GM23338 (cell line): ENCODE data around the gene MTA3. TPM values are rescaled to one million over a fixed set of nuclear protein-coding genes. Genes with fewer than 3 reads are reported as not detected.

ENCODE experiments used
- ATAC-seq: fragments of 200-7000 bp; cut with Tn5 transposase; 3 replicates; pipeline ENCODE4 v1.9.1; 2020
- DNase-seq: peaks from one replicate; pipeline ENCODE4 v3.0.0-alpha.2; 2015; ENCODE audit warnings: low spot score
- H2AFZ ChIP-seq: fragments of 200-600 bp; sonication (generic); 2 replicates; pipeline ENCODE4 v1.8.0; 2016; ENCODE audit warnings: antibody characterized with exemption, mild to moderate bottlenecking, moderate library complexity
- H3F3A ChIP-seq: fragments of 200-600 bp; sonication (generic); replicated peaks from 2 replicates; pipeline ENCODE4 v1.8.0; 2017; ENCODE audit warnings: antibody characterized with exemption, mixed run types, low read depth
- H3K27ac ChIP-seq: fragments of 200-600 bp; sonication (generic); 2 replicates; pipeline ENCODE4 v1.6.1; 2016; ENCODE audit warnings: low read depth
- H3K27me3 ChIP-seq: fragments of 200-600 bp; sonication (generic); 2 replicates; pipeline ENCODE4 v1.8.0; 2016; ENCODE audit warnings: mild to moderate bottlenecking, mixed run types, moderate library complexity; ENCODE audit not compliant: insufficient read depth
- H3K36me3 ChIP-seq: fragments of 200-600 bp; sonication (generic); 2 replicates; pipeline ENCODE4 v1.8.0; 2016; ENCODE audit warnings: mild to moderate bottlenecking; ENCODE audit not compliant: insufficient read depth
- H3K4me1 ChIP-seq: fragments of 200-600 bp; sonication (generic); 2 replicates; pipeline ENCODE4 v1.8.0; 2016; ENCODE audit warnings: mild to moderate bottlenecking, moderate library complexity; ENCODE audit not compliant: insufficient read depth
- H3K4me2 ChIP-seq: fragments of 200-600 bp; sonication (generic); 2 replicates; pipeline ENCODE4 v1.7.1; 2017; ENCODE audit warnings: mixed run types
- H3K4me3 ChIP-seq: fragments of 200-600 bp; sonication (generic); 2 replicates; pipeline ENCODE4 v1.6.1; 2016; ENCODE audit warnings: mixed run types
- H3K79me2 ChIP-seq: fragments of 200-600 bp; sonication (generic); replicated peaks from 2 replicates; pipeline ENCODE4 v1.8.0; 2017; ENCODE audit warnings: mild to moderate bottlenecking; ENCODE audit not compliant: insufficient read depth
- H3K9me2 ChIP-seq: fragments of 200-600 bp; sonication (generic); 2 replicates; pipeline ENCODE4 v1.8.0; 2017; ENCODE audit not compliant: insufficient read depth
- H4K20me1 ChIP-seq: fragments of 200-600 bp; sonication (generic); replicated peaks from 2 replicates; pipeline ENCODE4 v1.8.0; 2017; ENCODE audit warnings: mild to moderate bottlenecking; ENCODE audit not compliant: insufficient read depth
- H3K27ac Mint-ChIP-seq: 2 replicates; pipeline ENCODE4 v1.8.0; 2020; ENCODE audit warnings: inconsistent platforms, mild to moderate bottlenecking, moderate library complexity, mixed read lengths
- H3K27me3 Mint-ChIP-seq: 3 replicates; pipeline ENCODE4 v1.8.0; 2022; ENCODE audit warnings: low read depth, mild to moderate bottlenecking, moderate library complexity, mixed read lengths, inconsistent platforms; ENCODE audit not compliant: insufficient read depth, poor library complexity
- H3K36me3 Mint-ChIP-seq: 3 replicates; pipeline ENCODE4 v1.8.0; 2021; ENCODE audit warnings: low read depth, mild to moderate bottlenecking, inconsistent platforms, moderate library complexity, mixed read lengths
- H3K4me1 Mint-ChIP-seq: 3 replicates; pipeline ENCODE4 v1.8.0; 2020; ENCODE audit warnings: mild to moderate bottlenecking, inconsistent platforms, mixed read lengths
- H3K4me3 Mint-ChIP-seq: 3 replicates; pipeline ENCODE4 v1.8.0; 2021; ENCODE audit warnings: moderate library complexity, mild to moderate bottlenecking, inconsistent platforms, mixed read lengths
- H3K9me3 Mint-ChIP-seq: 3 replicates; pipeline ENCODE4 v1.8.0; 2020; ENCODE audit warnings: moderate library complexity, mild to moderate bottlenecking, inconsistent platforms, mixed read lengths
- CREB1 ChIP-seq: fragments of 250-450 bp; sonication (Bioruptor Pico); IDR thresholded peaks from 2 replicates; pipeline ENCODE4 v1.5.0; 2020; ENCODE audit warnings: low read depth, mild to moderate bottlenecking, moderate library complexity
- CTCF ChIP-seq, 2 experiments: fragments of 200-600 bp in 1 of 2; sonication (generic) in 1 of 2; conservative IDR thresholded peaks; 2 replicates each; pipeline versions ENCODE4 v1.5.1 to v1.6.1; 2016 to 2017; ENCODE audit warnings: antibody characterized with exemption in 2 of 2, low read depth in 2 of 2, mild to moderate bottlenecking in 2 of 2, moderate library complexity in 1 of 2
- EZH2 ChIP-seq: fragments of 200-600 bp; sonication (generic); IDR thresholded peaks from one replicate; pipeline ENCODE4 v1.8.0; 2017; ENCODE audit warnings: antibody characterized with exemption, mild to moderate bottlenecking, low read depth; ENCODE audit not compliant: unreplicated experiment
- JUNB ChIP-seq: IDR thresholded peaks from one replicate; pipeline ENCODE4 v1.6.1; 2016; ENCODE audit warnings: antibody characterized with exemption; ENCODE audit not compliant: unreplicated experiment
- NANOG ChIP-seq: IDR thresholded peaks from 2 replicates; pipeline ENCODE4 v1.6.1; 2016; ENCODE audit warnings: antibody characterized with exemption, borderline replicate concordance
- POLR2AphosphoS5 ChIP-seq: IDR thresholded peaks from 2 replicates; pipeline ENCODE4 v1.6.1; 2016; ENCODE audit warnings: antibody characterized with exemption, low read depth
- STAT1 ChIP-seq: IDR thresholded peaks from one replicate; pipeline ENCODE4 v1.6.1; 2016; ENCODE audit warnings: antibody characterized with exemption; ENCODE audit not compliant: unreplicated experiment
- ZNF114 ChIP-seq: fragments of 250-450 bp; sonication (Bioruptor Pico); IDR thresholded peaks from 2 replicates; pipeline ENCODE4 v1.5.0; 2020; ENCODE audit warnings: mild to moderate bottlenecking, moderate library complexity
- ZNF462 ChIP-seq: fragments of 250-450 bp; sonication (Bioruptor Pico); IDR thresholded peaks from 2 replicates; pipeline ENCODE4 v1.5.0; 2020; ENCODE audit warnings: mild to moderate bottlenecking, moderate library complexity
- polyA plus RNA-seq: library from polyadenylated mRNA; unstranded; fragments of >200 nt; fragmentation: Nextera tagmentation; extraction: Ambion mirVana; gene quantifications from 2 replicates; pipeline ENCODE4 v1.2.1, GENCODE V29; 2016
- total RNA-seq: library from RNA; depleted of rRNA; stranded (reverse); fragments of >200 nt; shearing (Covaris generic); gene quantifications from 2 replicates; pipeline ENCODE4 v1.2.3, GENCODE V29; 2014

MTA3 gene
- total and polyA plus RNA-seq, 2 experiments from 2014 or later = 162 to 208 TPM

DNA sequence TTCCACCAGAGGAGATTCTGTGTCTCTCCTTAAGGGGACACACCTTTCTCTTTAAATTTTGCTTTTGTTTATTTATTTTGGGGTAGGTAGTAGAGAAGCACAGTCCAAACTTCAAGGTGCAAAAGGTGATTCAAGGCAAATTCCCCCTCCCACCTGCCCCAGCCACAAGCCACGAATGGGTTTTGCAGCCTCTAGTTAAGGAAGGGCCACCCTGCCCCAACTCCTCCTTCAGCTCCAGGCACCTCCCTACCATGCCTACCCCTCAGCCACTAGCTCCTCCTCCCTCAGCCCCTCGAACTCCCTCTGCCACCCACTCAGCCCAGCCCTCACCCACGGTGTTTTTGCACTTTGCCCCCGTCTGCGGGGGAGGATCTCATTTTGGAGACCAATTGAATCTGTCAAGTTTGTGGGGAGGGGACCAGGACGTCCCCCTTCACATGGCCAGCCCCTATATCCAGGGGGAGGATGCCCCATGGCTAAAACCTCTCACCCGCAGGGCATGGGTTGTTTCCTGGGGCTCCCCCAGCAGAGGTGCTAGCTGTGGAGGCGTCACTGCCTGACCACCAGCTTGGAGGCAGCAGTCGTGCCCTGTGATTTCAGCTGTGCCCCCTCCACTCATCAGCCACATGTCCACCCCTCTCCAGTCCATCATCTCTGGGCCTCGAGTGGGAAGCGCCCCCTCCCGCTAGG, 219.5 kb downstream of the MTA3 start (continued):
- no peak for TF ChIP-seq ZNF114 (CRISPR knock-in tag)
- no peak for TF ChIP-seq EZH2
- TF ChIP-seq STAT1 = no peak
- TF ChIP-seq POLR2AphosphoS5 = no peak

- Histone ChIP-seq H3K4me2 (no peak overlapping the region), H3K4me1 (peaks cover 4% of the 10 kb centered on the region; the same call in 1 of the 2 replicates), H3K27ac (no peak overlapping the region), H3K9me2 (0 out of 2 replicates have a peak, but pooled peaks cover 3% of the 10 kb centered on the region), H3K27me3 (peaks cover 25% of the 10 kb centered on the region), H3K79me2 (no peaks in the 10 kb centered on the region), H4K20me1 (no peaks in the 10 kb centered on the region), H3F3A (peaks cover 4% of the 10 kb centered on the region; the same call in 1 of the 2 replicates), H3K36me3 (no peaks in the 10 kb centered on the region), H3K4me3 (no peak overlapping the region), H2AFZ (no peak overlapping the region)
- TF ChIP-seq CREB1 (CRISPR knock-in tag) (no peak), CTCF (conservative IDR thresholded peaks at IDR 0.05; ENCODE audit: low read depth in 2 of 2) (no peak), JUNB (no peak)
- H3K36me3 Mint-ChIP-seq = no peaks in the 10 kb centered on the region; the same call in 2 of the 3 replicates
- H3K27ac Mint-ChIP-seq = no peak overlapping the region
- no peaks in the 10 kb centered on the region; the same call in 2 of the 3 replicates for H3K9me3 Mint-ChIP-seq
- peaks cover 26% of the 10 kb centered on the region for H3K27me3 Mint-ChIP-seq
- H3K4me3 Mint-ChIP-seq = no peak overlapping the region
- H3K4me1 Mint-ChIP-seq = peaks cover 16% of the 10 kb centered on the region
- no peak for ATAC-seq
- no peak for DNase-seq
Observed at GRCh38 chr2:42788478-42788793, 220.0 kb downstream of the MTA3 start.

- no peaks in the 10 kb centered on the region for H3K36me3 ChIP-seq
- H3K9me2 ChIP-seq = 0 out of 2 replicates have a peak, but pooled peaks cover 3% of the 10 kb centered on the region
- H3K4me2 ChIP-seq = no peak overlapping the region
- peaks cover 21% of the 10 kb centered on the region for H3K4me1 Mint-ChIP-seq
- H3K36me3 Mint-ChIP-seq = no peaks in the 10 kb centered on the region; the same call in 2 of the 3 replicates
- peaks cover 8% of the 10 kb centered on the region for H3F3A ChIP-seq
- H3K27ac ChIP-seq = no peak overlapping the region
- peaks cover 29% of the 10 kb centered on the region for H3K27me3 ChIP-seq
- H3K4me3 ChIP-seq = no peak overlapping the region
- H3K4me1 ChIP-seq = peaks cover 7% of the 10 kb centered on the region
- no peak overlapping the region for H3K4me3 Mint-ChIP-seq
- no peaks in the 10 kb centered on the region for H3K79me2 ChIP-seq
- H3K27me3 Mint-ChIP-seq = peaks cover 26% of the 10 kb centered on the region
- H4K20me1 ChIP-seq = no peaks in the 10 kb centered on the region
- DNase-seq (no peak), ATAC-seq (no peak)
- no peak overlapping the region for H2AFZ ChIP-seq
- H3K9me3 Mint-ChIP-seq = no peaks in the 10 kb centered on the region; the same call in 2 of the 3 replicates
- H3K27ac Mint-ChIP-seq = no peak overlapping the region
- TF ChIP-seq JUNB (no peak), ZNF114 (CRISPR knock-in tag) (no peak), ZNF462 (no peak), NANOG (no peak), CREB1 (CRISPR knock-in tag) (no peak)
Observed at GRCh38 chr2:42788882-42789281, 220.4 kb downstream of the MTA3 start.
